Psoas muscle (tissue), 8 donors: Measurements from ENCODE around the gene S100B. TPM values are rescaled to one million over a fixed set of nuclear protein-coding genes. Genes with fewer than 3 reads are reported as not detected.

ENCODE experiments used
- ATAC-seq, 4 donors: fragments of 200-7000 bp; cut with Tn5 transposase; one replicate each; pipeline ENCODE4 v1.9.1; 2020; ENCODE audit warnings: moderate library complexity in 3 of 4, mild to moderate bottlenecking in 2 of 4
- DNase-seq, 2 donors: peaks; one replicate each; pipeline ENCODE4 v3.0.0-alpha.2; 2020
- H3K27ac ChIP-seq: fragments of 200-600 bp; one replicate; pipeline ENCODE4 v1.8.0; 2022
- H3K27me3 ChIP-seq, 3 donors: fragments of 200-600 bp in 1 of 3; one replicate each; pipeline versions ENCODE4 v1.6.1 to v1.8.0; 2013 to 2022; ENCODE audit warnings: low read length in 2 of 3, mild to moderate bottlenecking in 2 of 3, moderate library complexity in 1 of 3; ENCODE audit not compliant: insufficient read depth in 3 of 3
- H3K36me3 ChIP-seq, 2 donors: fragments of 200-600 bp in 1 of 2; one replicate each; pipeline versions ENCODE4 v1.6.1 to v1.8.0; 2013 to 2022; ENCODE audit warnings: low read depth in 1 of 2, mild to moderate bottlenecking in 1 of 2, moderate library complexity in 1 of 2; ENCODE audit not compliant: insufficient read depth in 1 of 2
- H3K4me1 ChIP-seq: fragments of 200-600 bp; one replicate; pipeline ENCODE4 v1.8.0; 2022
- H3K4me3 ChIP-seq: fragments of 200-600 bp; one replicate; pipeline ENCODE4 v1.8.0; 2022; ENCODE audit warnings: mild to moderate bottlenecking
- H3K9me3 ChIP-seq: fragments of 200-600 bp; one replicate; pipeline ENCODE4 v1.8.0; 2022
- CTCF ChIP-seq: fragments of 200-600 bp; IDR thresholded peaks from one replicate; pipeline ENCODE4 v1.8.0; 2022; ENCODE audit warnings: antibody characterized with exemption
- WGBS, 3 donors: extraction: QIAGEN DNeasy Blood & Tissue Kit; methylation state at CpG; one replicate each; pipeline versions ENCODE4 v1.1.6 to v1.1.7; 2013; 5-methylcytosine and 5-hydroxymethylcytosine counted together
- intact Hi-C, 2 donors: fragments of 100-400 bp; cut with DNase I; formaldehyde crosslinking; loops; one replicate each; pipeline versions ENCODE4 v1.11.0 to v1.14.2; 2022
- polyA plus RNA-seq, 3 donors: library from polyadenylated mRNA; stranded (reverse); fragments of 200-250 nt; gene quantifications; one replicate each; pipeline ENCODE4 v1.2.3, GENCODE V29; 2013
- total RNA-seq, 4 donors: library from RNA; stranded (reverse); fragmentation: NEBNext Ultra II Directional in 2 of 4; extraction: Animal tissue kit (Norgen Biotek cat#: 25700) in 2 of 4; gene quantifications; one replicate each; pipeline versions ENCODE4 v1.2.1 to v1.2.4, GENCODE V29; 2021 to 2023
- donor health status: healthy with polysubstance abuse.
- donor health status: DM: no; HTN: no; CAD: no; lungs with moderate emphysema.
- donor health status: Bipolar disorder and iron deficiency.
- donor health status: healthy.
- donor health status: DM: yes; HTN: yes; CAD: no.
- donor health status: DM: no; HTN: no; CAD: no.
- donor health status: DM: no; HTN: no; CAD: no.
- donor health status: DM: yes; HTN: yes; CAD: no.

S100B gene
- total and polyA plus RNA-seq, 7 donors, result 0.52 to 2.0 (median 1.1) TPM

- no peak overlapping the region for H3K27ac ChIP-seq
- H3K9me3 ChIP-seq, result no peaks in the 10 kb centered on the region
- no peaks in the 10 kb centered on the region for H3K27me3 ChIP-seq
- DNase-seq (no peak), ATAC-seq (no peak)
- H3K4me3 ChIP-seq, result no peak overlapping the region
- H3K36me3 ChIP-seq, result peaks cover 6 to 53% of the 10 kb centered on the region in 2 donors
- 82 to 89% (median 86%) methylated on average over 8 of the region's 8 CpGs for WGBS, 3 donors
- TF ChIP-seq CTCF, result no peak
- H3K4me1 ChIP-seq, result peaks cover 17% of the 10 kb centered on the region
- intact Hi-C loops, result no loop called here
Measured at GRCh38 chr21:46641656-46642055, 36.8 kb upstream of the S100B start.

GRCh38 chr21:46639489-46640386 lies 34.9 kb upstream of the S100B start:
- Histone ChIP-seq H3K9me3 (no peaks in the 10 kb centered on the region), H3K27me3 (no peaks in the 10 kb centered on the region), H3K36me3 (peaks cover 6 to 34% of the 10 kb centered on the region in 2 donors), H3K27ac (no peak overlapping the region), H3K4me3 (no peak overlapping the region), H3K4me1 (peaks cover 22% of the 10 kb centered on the region)
- DNase-seq (no peak), ATAC-seq (no peak)
- WGBS, 3 donors, result 85 to 89% (median 88%) methylated on average over 8 of the region's 8 CpGs
- TF ChIP-seq CTCF, result peak; percentile 31
- intact Hi-C loops, result no loop called here

GRCh38 chr21:46637952-46638746 lies 33.3 kb upstream of the S100B start:
- peaks cover 4 to 19% of the 10 kb centered on the region in 2 donors for H3K36me3 ChIP-seq
- DNase-seq, result no peak
- H3K9me3 ChIP-seq, result no peaks in the 10 kb centered on the region
- intact Hi-C loops, result no loop called here
- no peak overlapping the region for H3K4me3 ChIP-seq
- no peak overlapping the region for H3K27ac ChIP-seq
- ATAC-seq, result no peak
- WGBS, 3 donors, result 56 to 67% (median 57%) methylated on average over 3 of the region's 3 CpGs
- TF ChIP-seq CTCF, result no peak
- peaks cover 22% of the 10 kb centered on the region for H3K4me1 ChIP-seq
- H3K27me3 ChIP-seq, result no peaks in the 10 kb centered on the region

DNA sequence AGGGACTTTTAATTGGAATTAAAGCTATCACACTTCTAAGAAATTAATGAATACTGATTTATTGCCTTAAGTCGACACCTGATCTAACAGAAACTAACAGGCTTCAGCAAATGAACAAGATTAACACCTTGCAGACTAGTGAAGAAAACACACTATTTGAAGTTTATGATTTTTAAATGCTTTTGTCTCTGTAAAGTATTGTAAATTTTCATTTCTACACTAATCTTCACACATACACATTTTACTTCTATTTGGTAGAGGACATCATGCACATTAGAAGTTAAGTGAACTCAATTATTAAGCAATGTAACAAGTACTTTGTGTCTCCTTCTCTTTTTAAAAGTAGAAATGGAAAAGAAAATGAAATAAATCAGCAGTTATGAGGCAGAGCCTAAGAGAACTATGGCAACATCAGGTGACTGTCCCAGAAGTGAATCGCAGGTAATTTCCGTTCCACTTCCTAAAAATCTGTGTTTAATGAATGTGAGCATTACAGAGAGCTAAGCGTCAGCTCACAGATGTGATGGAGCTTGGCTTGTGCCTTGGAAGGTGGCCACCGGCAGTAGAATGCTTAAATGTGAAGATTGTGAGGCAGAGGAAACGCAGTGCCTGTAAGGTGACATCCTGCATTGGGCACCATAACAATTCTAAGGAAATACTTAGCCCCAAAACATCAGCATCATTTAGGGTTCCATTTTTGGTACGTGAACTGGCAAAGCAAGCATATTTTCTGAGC lies 31.8 kb upstream of the S100B start:
- no peak for DNase-seq
- TF ChIP-seq CTCF, result no peak
- Histone ChIP-seq H3K36me3 (peaks cover 4 to 19% of the 10 kb centered on the region in 2 donors), H3K4me1 (peaks cover 22% of the 10 kb centered on the region), H3K4me3 (peak overlapping the region; percentile 91), H3K27me3 (no peaks in the 10 kb centered on the region), H3K9me3 (no peaks in the 10 kb centered on the region), H3K27ac (peak overlapping the region; percentile 94)
- intact Hi-C loops, result no loop called here
- WGBS, 3 donors, result 59 to 69% (median 67%) methylated on average over 7 of the region's 7 CpGs
- no peak for ATAC-seq
